CD4-positive, alpha-beta T cell treated with Interleukin-10 for 1 hour (primary cell): ENCODE results near the gene KLHL8.

Experiments
- DNase-seq: peaks from one replicate; pipeline ENCODE4 v3.0.0-alpha.2; 2020

KLHL8 gene

DNA sequence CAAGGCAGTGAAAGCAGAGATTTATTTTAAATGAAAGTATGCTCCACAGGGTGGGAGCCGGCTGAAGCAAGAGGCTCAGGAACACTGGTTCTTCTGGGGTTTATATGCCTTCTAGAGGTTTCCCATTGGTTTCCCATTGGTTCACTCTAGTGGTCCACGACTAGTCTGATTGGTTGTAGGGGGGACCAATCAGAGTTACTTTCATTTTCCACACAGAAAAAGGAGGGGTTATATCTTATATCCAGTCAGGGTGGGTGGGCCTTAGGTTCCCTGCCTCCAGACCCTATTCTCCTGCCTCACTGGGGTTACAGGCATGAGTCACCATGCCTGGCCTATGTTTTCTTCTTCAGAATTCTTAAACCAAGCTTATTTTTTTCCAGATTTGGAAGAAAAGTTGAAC lies 101.6 kb downstream of the KLHL8 start:
- DNase-seq = no peak

DNA sequence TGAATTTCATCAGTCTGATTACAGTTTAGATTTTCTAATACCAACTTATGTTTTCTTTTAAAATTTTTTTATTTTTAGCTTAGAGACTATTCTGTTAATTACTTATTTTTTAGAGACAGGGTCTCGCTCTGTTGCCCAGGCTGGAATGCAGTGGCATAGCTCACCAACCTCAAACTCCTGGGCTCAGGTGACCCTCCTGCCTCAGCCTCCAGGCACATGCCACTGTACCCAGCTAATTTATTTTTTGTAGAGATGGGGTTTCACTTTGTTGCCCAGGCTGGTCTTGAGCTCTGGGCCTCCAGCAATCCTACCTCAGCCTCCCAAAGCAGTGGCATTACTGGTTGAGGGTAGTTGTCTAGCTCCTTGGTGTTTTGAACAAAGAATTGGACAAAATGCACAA lies 102.0 kb downstream of the KLHL8 start:
- no peak for DNase-seq

DNA sequence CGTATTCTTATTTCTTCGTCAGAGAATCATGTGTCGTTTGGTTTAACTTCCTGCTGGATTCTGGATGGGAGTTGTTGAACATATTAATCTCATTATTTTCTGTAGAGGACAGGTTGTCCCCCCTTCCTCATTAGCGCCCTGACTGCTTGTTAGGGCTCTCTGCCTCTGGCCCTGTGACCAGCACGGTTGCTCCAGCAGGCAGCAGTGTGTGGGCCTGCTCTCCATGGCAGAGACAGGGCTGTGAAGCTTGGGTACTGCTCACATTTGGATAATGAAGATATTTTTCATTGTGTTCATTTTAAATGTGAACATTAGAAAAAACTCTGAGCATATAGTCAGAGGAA lies 102.7 kb downstream of the KLHL8 start:
- no peak for DNase-seq

DNA sequence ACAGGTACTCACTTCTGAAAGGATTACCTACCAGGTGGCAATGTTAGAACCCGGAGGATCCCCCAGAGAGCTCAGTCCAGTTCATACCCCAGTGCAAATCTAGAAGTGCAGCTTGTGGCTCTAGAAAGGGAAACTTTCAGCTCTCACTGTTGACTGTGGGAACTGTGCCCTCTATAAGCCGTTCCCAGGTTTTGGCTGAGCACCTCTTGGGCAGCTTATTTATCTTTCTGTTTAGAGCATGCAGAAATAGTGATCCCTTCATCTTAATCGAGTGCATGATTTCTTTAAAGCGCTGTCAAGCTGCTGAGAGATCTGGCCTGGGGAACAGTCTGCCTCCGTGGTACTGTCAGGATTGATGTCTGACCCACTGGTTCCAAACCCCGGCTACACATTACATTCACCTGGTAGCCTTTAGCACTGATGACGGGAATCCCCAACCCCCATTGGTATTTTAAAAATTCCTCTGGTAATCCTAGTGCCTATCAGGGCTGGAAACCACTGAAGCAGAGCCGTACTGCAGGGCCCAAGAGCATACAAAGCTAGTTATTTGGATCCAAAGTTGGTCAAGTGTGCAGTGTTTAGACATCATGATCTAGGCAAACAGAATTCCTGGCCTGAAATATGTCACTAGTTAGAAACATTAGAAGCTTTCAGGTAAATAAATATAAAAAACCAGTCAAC lies 103.2 kb downstream of the KLHL8 start:
- DNase-seq = no peak

DNA sequence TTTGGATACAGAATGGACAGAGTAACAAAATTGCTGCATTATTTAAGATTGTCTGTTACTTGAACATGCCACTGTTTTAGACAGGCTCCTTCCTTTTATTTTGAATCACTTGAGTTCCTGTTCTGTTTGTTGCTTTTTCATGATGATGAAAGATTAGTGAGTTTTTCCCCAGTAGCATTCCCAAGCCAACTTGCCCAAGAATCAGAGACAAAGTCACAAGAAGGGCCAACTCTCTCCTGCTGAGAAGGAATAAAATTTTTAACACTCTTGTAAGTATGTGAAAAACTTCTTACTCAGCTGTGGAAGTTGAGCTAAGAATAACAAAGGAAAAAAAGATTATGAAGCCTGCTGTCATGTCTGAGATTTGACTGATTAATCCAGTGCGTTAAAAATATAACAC lies 104.2 kb downstream of the KLHL8 start:
- DNase-seq = no peak

DNA sequence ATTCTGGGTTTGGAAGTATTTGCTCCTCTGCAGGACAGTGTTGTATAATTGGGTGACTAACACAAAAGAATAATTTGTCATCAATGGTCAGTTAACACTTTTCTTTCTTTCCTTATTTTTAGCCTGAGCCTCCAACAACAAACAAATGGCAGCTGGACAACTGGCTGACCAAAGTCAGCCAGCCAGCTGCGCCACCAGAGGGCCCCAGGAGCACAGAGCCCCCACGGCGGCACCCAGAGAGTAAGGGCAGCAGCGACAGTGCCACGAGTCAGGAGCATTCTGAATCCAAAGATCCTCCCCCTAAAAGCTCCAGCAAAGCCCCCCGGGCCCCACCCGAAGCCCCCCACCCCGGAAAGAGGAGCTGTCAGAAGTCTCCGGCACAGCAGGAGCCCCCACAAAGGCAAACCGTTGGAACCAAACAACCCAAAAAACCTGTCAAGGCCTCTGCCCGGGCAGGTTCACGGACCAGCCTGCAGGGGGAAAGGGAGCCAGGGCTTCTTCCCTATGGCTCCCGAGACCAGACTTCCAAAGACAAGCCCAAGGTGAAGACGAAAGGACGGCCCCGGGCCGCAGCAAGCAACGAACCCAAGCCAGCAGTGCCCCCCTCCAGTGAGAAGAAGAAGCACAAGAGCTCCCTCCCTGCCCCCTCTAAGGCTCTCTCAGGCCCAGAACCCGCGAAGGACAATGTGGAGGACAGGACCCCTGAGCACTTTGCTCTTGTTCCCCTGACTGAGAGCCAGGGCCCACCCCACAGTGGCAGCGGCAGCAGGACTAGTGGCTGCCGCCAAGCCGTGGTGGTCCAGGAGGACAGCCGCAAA lies 106.0 kb downstream of the KLHL8 start:
- DNase-seq = no peak

DNA sequence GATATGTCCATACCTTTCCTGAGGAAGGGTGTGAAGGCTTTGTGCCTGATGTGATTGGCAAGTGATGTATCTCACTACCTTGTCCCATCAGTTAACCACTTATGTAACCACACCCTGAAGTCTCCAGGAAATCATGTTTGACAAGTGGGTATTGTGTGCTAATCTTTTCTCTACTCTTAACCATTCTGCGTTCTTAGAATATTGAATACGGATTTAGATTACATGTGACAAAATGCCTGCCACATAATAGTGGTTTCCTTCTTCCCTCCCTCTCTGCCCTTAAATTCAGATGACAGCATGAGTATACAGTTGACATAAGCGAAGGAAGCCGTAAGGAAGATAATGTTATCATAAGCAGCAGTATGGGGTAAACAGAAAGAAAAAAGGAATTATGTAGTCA lies 108.4 kb downstream of the KLHL8 start:
- no peak for DNase-seq
